RWPE1 (cell line): ENCODE measurements around the gene CHAF1B.
A peak's percentile ranks its signal among the peaks of the same experiment; 100 is the strongest.
"Not testable (repeated sequence)": the region's sequence is repeated elsewhere in the genome, so short reads cannot be mapped to it uniquely, and the experiment has no call there.

Experiments
- CTCF ChIA-PET: fragments of 350-600 bp; sonication (Branson Sonifier 250); formaldehyde crosslinking; extraction: SDS; loops from one replicate; lab custom pipeline; 2021; lab: Yijun Ruan, JAX
- POLR2A ChIA-PET: fragments of 400-600 bp; formaldehyde crosslinking; extraction: SDS; loops from one replicate; lab custom pipeline; 2020; ENCODE audit warnings: antibody characterized with exemption; ENCODE audit not compliant: low non-redundant PET; lab: Yijun Ruan, JAX
- DNase-seq: peaks from one replicate; pipeline ENCODE4 v3.0.0; 2012; ENCODE audit warnings: low spot score
- H3K27ac ChIP-seq: fragments of 450-650 bp; 2 replicates; pipeline ENCODE4 v1.5.1; 2017
- TF ChIP-seq, protein P1 (sequence below): fragments of 450-650 bp; conservative IDR thresholded peaks from 2 replicates; pipeline ENCODE4 v1.5.1; 2017; ENCODE audit warnings: low read depth, mild to moderate bottlenecking

Gene CHAF1B

DNA sequence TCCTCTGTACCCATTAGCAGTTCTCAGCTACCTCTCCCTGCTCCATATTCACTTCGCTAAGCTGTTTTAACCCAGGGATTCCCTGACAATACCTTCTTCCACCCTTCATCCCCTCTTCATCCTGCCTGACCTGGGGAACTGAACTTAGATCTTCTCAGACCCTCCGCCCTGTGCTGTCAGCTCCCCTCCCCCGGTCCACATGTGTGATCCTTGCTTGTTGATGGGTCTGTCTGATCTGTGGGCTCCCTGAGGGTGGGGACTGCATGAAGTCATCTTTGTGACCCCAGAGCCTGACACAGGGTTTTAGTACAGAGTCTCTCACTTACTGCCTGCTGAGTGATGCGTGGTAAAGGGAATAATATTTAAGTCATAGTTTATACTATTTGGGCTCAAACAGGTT is 11.8 kb downstream of the CHAF1B start:
- no peak overlapping the region for H3K27ac ChIP-seq
- ChIA-PET CTCF (no interaction called here), POLR2A (no interaction called here)
- TF ChIP-seq, protein P1, sequence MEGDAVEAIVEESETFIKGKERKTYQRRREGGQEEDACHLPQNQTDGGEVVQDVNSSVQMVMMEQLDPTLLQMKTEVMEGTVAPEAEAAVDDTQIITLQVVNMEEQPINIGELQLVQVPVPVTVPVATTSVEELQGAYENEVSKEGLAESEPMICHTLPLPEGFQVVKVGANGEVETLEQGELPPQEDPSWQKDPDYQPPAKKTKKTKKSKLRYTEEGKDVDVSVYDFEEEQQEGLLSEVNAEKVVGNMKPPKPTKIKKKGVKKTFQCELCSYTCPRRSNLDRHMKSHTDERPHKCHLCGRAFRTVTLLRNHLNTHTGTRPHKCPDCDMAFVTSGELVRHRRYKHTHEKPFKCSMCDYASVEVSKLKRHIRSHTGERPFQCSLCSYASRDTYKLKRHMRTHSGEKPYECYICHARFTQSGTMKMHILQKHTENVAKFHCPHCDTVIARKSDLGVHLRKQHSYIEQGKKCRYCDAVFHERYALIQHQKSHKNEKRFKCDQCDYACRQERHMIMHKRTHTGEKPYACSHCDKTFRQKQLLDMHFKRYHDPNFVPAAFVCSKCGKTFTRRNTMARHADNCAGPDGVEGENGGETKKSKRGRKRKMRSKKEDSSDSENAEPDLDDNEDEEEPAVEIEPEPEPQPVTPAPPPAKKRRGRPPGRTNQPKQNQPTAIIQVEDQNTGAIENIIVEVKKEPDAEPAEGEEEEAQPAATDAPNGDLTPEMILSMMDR = no peak
- no peak for DNase-seq

DNA sequence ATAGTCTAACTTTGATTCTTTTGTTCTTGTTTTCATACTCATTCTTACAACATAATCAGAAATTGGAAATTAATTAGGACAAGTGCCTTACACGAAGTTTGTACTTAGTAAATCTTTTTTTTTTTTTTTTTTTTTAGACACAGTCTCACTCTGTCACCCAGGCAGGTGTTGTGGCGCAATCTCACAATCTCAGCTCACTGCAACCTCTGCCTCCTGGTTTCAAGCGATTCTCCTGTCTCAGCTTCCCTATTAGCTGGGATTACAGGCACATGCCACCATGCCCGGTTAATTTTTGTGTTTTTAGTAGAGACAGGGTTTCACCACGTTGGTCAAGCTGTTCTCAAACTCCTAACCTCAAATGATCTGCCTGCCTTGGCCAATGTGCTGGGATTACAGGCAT is 12.4 kb downstream of the CHAF1B start:
- POLR2A ChIA-PET = no interaction called here
- H3K27ac ChIP-seq = no peak overlapping the region
- CTCF ChIA-PET = no interaction called here
- TF ChIP-seq, protein P1 = no peak
- no peak for DNase-seq

DNA sequence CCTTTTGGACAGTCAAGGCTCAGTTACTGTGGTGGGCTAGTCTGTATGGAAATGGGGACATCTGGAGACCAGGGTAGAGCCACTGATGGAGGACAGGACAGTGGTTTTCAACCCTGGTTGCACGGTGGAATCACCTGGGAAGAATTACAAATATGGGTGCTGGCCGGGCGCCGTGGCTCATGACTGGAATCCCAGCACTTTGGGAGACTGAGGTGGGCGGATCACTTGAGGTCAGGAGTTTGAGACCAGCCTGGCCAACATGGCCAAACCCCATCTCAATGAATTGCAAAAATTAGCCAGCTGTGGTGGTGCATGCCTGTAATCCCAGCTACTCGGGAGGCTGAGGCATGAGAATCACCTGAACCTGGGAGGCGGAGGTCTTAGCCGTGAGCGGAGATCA is 14.5 kb downstream of the CHAF1B start:
- H3K27ac ChIP-seq, CTCF ChIA-PET, POLR2A ChIA-PET, DNase-seq: not testable (repeated sequence)

DNA sequence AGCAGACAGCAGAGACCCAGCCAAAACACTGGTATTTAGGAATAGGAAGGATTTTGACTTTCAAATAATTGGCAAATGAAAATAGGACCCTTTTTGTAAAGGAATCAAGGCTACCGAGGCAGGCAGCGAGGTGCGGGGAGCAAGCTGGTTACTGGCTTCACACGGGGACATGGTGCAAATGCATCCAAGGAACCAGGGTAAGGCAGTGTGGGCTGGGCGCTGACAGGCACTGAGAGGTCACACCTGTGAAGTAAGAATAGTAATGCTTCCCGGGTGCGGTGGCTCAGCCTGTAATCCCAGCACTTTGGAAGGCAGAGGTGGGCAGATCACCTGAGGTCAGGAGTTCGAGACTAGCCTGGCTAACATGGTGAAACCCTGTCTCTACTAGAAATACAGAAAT is 15.5 kb downstream of the CHAF1B start:
- TF ChIP-seq, protein P1 = no peak
- POLR2A ChIA-PET = no interaction called here
- DNase-seq = no peak
- H3K27ac ChIP-seq = no peak overlapping the region
- CTCF ChIA-PET = no interaction called here

DNA sequence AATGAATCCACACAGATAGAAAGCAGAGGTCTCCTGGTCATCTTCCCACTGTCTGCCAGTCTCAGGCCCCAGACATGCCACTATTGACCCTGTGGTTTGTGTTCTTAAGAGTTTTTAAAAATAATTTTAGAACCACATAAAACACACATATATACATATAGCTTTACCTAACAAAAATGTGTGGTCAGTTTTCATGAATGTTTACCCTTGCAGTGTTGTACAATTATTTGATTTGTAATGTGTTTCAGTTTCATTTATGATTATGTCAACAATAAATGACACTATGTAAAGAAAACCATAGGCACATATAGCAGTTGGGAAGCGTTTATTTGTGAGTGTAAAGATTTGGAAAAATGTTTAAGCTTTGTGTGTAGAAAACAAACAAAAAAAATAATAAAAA is 17.1 kb downstream of the CHAF1B start:
- TF ChIP-seq, protein P1 = no peak
- ChIA-PET CTCF (interaction anchor here (0.7 kb wide), 1 partner anchor 12 kb away, joined by 3 read pairs; no protein-coding TSS in a partner anchor), POLR2A (no interaction called here)
- no peak overlapping the region for H3K27ac ChIP-seq
- no peak for DNase-seq

DNA sequence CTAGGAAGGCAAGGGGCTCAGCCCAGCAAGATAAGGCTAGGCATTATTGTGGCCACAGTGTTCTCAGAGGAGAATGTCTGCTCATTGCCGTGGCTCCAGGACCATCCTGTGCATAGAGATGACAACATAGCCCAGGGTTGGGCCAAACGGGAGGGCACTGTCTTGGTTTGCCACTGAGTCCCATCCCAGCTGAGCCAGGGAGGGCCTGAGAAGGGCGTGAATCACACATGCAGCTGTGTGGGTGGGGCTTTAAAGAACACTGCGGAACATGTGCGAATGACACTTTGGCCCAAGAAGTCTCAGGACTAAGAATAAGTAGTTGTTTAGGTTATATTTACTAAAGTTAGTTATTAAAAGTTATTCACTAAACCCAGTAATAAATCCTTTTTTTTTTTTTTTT is 18.5 kb downstream of the CHAF1B start:
- TF ChIP-seq, protein P1 = no peak
- H3K27ac ChIP-seq = no peak overlapping the region
- DNase-seq = no peak
- ChIA-PET POLR2A (no interaction called here), CTCF (interaction anchor here (0.5 kb wide), 1 partner anchor 8 kb away, joined by 3 read pairs; no protein-coding TSS in a partner anchor)

DNA sequence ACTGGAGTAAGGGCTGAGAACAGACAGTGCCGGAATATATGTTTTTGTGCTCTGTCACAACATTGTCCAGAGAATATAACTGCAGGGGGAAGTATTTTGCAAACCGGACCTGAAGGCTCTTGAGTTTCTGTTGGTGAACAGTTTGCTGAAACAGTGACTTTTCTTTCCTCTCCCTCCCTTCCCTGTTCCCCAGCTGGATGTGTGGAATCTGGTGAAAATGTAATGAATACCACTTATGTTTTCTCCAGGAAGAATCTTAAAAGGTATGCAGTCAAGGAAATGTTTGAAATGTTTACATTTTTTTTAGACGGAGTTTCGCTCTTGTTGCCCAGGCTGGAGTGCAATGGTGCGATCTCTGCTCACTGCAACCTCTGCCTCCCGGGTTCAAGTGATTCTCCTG is 23.4 kb downstream of the CHAF1B start:
- TF ChIP-seq, protein P1 = no peak
- ChIA-PET POLR2A (no interaction called here), CTCF (no interaction called here)
- no peak for DNase-seq
- H3K27ac ChIP-seq = peak overlapping the region; percentile 23; the same call in 1 of the 2 replicates
